ENCODE data around the gene KLF7.

Gene KLF7

DNA sequence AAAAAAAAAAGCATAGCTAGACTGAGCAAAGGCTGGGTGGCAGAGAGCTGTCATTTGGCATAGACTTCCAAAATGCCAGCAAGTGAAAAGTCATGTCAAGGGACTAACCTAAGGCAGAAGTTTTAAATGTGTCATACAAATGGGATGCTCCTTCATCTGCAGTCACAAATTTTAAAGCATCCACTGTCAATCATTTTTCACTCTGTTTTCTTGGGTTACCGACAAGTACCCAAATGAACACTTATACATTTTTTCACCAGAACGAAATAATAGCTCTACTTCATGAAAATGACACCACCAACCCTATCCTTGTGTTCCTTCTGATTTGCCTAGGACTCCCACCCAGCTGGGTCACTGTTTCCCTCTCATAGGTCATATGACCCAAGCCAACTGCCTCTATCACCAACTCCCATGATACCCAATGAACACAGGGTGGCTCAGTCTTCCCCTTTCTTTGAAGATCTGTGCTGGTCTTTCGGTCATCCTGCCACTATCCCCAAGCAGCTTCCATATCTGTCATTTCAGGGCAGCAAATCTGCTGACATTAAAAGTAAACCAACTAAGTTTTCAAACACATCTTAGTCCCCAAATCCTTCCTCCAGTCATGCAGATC is 21.5 kb downstream of the KLF7 start:
- DNase-seq = no peak

DNA sequence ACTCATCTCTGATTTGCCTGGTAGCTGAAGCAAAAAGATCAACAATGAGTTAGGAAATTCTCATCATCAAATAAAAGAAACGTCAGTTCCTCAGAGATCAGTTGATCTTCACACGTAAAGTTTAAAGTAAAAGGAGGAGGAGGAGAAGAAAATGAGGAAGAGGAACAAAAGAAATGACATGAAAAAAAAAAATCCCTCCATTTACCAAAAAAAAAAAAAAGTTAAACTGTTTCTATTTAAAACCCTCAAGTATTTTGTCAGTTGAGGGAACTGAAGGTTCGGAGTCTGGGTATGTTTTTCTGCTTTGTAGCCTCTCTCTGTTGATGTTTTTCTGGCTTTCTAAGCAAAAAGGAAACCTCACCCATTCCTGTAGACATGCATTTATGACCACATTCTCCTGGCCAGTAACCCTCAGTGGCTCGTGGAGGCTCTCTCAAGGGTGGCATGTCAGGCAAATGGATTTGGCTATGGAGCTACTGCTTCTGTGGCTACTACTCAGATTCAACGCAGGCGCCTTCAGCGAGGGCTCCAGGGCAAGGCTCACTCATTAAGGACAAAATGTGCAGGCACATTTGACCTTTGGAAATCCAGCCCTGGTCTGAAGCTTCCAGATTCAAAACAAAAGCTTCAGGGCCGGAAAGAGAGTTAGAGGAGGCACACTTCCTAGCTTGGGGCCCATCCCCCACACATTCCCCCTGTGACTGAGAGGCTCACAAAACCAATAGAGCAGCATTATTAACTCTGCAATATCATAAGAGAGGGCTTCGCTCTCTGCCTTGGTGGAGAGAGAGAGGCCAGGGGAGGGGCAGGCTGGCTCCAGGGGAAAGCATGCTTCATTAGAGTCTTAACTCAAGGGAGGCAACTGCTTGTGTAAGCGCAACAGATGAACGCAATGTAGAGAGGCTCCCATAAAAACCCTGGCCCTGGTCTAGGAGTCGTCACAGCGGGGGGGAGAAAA is 22.3 kb downstream of the KLF7 start:
- DNase-seq = peak; percentile 85

DNA sequence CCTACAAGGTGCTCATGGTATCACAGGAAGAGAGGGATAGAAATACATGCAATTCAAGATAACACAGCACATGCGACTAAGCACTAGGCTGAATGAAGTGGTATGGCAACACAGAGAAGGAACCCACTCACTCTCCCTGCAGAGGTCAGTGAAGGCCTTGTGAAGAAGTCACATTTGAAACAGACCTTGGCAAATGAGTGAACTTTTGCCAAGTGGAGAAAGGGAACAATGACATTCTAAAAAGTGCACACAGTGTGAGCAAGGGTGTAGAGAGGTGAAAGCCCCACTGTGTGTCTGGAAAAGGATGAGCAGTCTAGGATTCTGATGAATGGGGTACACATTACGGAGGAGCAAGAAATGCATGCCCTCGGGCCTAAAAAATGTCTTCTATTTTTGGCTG is 23.3 kb downstream of the KLF7 start:
- no peak for DNase-seq

DNA sequence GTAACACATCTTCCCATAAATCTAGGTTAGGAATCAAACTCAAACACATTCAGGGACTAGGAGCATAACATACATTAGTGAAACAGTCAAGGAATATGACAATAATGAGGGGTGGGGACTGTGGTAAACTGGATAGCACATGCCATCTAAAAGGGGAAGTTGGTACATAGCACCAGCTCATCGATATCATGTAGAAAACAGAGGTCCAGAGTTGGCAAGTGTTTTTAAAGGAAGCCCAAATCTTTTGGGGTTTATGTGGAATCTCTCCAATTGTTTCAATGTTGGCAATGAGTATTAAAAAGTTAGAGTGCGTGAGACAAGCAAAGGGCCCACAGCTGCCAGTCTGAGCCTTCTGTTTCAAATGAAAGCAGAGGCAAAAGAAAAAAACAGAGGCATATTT is 24.4 kb downstream of the KLF7 start:
- no peak for DNase-seq

DNA sequence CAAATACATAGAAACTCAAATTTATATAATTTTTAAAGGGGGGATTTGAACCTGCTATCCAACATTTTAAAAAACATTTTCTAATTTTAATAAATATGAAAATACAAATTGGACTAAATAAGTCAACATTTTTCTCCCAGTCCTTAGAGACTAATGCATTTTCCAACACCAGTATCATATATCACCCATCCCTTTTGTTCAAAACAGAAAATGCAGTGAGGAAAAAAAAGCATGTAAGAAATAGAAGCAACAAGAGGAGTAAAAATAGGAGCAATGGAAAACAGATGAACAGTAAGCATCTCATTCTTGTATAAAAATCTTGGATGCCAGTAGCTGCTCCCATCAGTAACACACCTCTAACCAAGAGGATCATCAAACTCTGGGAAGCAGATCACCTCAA is 25.5 kb downstream of the KLF7 start:
- DNase-seq = no peak

DNA sequence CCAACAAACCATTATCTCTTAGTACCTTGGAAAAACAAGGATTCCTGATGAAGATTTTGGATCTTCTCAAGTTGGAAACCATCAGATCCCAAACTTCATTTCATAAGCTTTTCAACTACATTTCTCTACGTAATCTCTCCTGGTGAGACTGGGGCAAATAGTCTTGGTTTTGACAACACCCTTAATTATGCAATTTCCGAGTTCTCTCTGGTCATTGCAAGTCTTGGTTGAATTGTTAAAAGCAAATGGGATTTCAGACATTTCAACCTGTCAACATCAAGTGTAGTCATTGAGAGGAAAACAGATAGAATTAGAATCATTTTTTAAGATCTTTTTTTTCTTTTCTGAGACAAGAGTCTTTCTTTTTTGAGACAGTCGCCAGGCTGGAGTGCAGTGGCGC is 26.2 kb downstream of the KLF7 start:
- DNase-seq = no peak

DNA sequence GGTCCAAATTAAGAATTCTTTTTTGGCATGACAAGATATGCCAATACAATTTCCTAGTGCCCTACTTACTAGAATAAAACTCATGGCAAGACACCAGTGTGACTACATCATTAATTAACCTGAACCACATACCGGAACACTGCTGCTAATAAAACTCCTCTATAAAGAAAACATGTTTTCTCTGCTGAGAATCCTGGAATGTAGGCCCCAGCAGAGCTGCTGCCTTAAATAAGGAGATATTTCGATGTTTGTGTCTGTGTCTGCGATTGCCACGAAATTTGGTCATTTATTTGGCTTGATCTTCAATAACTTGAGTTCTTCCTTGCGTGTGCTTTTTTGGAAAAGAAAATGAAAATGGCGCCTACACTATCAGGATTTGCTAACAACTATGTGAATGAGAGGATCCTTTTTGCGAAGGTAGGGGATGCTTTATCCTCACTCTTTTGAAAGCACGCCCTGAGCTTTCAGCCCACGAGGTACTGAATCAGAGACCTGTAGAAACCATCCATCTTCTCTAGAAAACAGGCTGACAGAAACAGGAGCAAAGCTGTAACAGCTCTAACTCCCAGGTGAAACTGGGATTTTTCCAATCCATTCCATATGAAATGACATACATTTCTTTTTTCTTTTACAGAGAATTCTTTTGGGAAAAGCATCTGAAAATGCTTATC is 27.0 kb downstream of the KLF7 start:
- no peak for DNase-seq

DNA sequence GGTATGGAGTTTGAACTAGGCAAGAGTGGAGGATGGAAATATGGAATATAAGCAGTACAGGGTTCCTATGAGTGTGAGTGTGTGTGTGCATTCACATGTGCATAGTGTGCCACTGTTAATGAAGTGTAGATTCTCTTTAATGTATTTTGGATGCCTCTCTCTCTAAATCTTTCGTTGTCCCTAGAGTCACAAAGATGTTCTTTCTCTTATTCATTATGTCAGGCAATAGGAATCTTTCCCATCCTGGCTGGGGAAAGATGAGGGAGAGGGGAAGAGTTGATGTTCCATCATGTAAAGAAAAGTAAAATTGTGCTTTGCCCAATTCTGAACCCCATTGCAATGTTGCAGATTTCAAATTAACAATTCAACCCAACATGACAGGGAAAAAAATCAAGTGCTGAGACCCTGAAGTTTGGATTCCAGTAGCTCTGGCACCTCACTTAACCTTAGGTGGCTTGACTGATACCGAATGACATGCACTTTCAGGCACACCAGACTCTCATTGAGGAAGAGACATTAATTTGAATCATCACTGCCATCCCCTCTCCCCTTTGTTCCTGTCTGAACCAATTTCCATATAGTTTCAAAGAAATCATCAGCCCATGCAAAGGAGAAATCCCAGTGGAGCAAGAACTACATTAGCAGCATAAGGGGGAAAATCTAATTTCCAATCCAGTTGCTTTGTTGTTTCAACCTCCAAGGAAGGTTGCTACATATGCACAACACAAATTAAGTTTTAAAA is 28.0 kb downstream of the KLF7 start:
- no peak for DNase-seq

DNA sequence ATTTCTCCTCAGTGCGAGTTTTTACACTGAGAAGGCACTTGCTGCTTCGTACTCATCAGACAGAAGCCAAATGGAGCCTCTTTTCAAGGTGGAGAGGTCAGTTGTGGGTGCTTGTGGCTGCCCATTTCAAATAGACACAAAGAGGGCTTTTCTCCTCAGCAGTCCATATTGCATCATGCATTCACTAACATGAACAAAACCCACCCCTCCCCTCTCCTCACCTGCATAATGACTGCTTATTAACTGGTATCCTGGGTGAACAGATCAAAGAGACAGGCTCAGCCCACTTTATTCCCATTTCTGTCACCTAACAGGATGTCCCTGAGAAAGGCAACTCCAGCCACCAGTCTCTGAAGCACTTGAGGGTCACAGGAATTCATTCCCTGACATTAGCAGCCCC is 28.9 kb downstream of the KLF7 start:
- DNase-seq = no peak

DNA sequence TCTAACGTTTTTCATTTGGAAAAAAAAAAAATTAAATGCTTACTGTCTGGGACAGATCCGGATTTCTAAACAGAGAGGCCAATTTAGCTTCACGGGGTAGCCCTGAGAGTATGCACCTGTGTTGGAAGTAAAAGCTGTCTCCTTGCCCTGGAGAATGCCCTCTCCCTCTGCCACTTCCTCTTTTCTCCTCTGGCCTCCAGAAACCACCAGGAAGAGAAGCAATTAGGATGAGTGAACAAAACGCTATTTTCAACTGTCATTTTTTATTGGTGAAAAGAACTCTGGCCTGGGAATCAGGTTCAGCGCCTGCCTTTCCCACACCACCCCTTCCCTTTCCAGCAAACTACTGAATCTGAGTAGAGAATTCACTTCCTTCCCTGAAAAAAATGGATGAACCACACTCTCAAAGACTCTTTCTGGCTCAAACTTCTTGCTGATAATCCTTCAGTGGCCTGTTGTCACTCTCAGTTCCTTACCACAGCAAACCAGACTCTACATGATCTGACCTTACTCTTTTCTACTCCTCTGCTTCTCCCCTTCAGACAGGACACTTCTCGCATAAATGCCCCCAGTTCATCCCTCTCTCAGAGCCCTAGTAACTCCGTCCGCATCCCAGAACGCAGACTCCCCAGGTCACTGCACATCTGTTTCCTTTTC is 29.8 kb downstream of the KLF7 start:
- no peak for DNase-seq

DNA sequence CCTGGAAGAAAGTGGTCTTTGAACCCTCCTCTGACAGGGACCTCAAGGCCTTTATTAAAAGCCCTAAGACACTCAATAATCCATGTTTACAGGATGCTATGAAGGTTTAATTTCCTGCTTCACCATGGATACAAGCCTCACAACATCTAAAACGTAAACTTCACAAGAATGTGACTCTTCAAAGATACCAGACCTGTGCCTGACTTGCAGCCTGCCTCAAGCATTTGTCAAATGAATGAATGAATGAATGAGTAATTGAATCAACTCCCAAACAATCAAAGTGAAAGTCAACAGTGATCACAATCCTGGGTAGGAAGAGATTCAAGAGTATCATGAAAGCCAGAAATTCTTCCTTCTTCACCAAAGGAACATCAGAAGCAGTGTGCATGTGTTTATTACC is 30.4 kb downstream of the KLF7 start:
- DNase-seq = no peak

DNA sequence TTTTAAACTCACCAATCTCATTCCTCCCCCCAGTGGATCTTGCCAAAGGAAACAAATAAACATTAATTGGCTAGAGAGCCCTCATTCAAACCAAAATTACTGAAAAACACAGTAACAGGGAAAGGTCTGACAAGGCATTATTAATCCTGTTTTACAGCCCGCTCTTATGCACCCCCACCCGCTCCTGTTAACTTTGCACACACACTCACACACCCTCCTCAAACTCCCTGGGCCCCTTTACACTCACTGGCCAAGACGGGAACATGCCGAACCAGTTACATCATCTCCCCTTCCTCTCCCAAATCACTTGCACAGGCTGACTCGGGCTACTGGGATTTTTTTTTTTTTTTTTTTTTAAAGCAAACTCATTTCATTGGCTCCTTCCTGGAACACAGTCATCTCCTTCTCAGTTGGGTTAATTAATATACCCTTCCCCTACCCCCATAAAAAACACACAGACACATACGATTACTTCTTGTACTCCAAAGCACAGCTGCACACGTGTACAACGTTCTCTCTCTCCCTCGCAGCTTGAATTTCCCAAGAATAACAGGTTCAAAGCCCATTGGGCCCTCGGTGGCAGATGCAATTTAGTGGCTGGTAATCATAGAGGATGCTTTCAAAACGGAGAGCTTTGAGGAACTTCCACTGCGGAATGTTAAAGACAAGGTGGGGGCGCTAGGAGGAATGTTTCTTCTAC is 31.8 kb downstream of the KLF7 start:
- no peak for DNase-seq

DNA sequence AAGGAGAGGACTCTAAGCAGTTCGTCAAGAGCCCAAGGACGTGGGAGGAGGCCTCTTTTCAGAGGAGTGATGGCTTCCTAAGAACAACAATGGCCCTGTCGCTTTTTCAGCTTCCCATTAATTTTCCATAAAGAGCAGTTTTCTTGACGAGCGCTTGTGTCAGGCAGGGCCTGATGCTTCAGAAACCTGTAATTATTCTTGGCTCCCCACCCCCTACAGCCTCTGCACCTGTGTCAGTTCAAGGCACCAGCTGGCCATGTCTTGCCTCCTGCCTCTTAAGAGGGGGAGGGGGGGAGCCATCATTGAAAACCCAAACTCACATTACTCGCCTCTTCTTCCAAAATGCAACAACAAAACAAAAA is 32.3 kb downstream of the KLF7 start:
- no peak for DNase-seq

DNA sequence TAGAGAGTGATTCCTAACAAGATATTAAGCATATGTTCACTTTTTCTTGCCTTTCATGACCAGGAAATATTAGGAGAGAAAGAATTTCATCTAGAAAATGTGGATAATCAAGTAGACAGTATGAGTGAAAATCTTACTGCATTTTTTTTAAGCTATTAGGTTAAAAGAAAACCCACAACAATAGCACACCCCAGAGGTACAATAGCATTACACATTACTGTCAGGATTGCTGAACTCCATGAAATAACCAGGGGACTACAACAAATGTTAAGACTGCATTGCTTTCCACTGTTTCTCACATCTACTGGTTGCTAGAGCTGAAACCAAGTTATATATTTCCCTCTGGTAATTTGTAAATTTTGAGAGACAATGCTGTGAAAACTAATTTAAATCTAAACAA is 33.7 kb downstream of the KLF7 start:
- DNase-seq = no peak

DNA sequence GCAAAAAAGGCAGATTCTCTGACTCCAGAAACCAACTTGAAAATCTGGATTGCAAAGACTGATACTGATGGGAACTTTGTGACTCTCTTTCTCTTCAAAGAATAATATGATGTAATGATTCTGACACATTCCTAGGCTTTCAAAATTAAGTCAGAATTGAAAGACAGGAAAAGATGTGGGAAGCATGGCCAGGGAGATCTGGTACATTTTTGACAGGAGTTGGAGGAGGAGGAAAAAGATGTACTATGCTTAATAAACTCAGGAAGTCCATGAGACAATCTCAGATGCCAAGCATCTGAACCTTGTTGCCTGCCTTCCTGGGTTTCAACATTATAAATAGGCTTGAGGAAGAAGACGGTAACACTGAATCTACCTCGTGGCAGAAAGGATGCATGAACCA is 34.2 kb downstream of the KLF7 start:
- no peak for DNase-seq

DNA sequence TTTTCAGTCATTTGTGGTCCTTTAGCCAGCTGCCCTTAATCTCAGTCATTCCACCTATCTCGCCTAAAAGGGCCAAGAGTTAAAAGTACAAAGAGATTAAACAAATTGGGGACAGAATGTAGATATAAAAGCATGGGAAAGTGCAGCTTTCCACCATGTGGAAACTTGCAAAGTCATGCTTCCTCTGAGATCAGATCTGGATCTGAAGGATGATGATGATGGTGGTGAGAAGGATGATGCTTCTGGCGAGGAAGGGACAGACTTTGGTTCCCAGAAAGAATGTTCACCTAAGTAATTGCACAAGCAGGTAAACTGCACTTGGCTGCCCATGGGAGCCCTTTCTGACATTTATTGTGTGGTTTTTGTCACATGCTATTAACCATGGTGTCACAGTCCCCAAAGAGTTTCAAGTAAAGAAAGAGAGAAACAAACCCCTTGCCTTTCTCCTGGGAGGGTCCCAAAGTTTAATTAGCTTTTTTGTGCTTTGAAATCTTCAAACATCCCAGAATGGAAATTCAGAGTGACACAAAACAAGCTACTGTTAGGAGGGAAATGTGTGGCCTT is 34.7 kb downstream of the KLF7 start:
- DNase-seq = no peak

DNA sequence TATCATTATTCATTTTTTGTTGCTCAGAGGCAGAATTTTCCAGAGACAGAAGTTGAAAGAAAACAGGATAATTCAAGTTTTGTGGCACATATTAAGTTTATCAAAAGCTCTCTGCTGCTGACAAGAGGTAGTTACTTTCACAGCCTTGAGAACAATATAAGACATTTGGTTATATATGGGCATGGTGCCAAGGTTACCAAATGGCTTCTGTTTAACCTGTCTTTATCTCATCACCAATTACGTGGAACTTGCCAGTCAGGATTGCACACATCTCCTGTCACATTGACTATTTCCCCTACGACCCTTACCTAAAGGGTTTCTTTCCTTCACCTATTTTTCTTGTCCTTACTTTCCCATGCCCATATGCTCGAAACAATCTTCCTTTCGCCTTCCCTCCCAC is 35.9 kb downstream of the KLF7 start:
- DNase-seq = no peak

DNA sequence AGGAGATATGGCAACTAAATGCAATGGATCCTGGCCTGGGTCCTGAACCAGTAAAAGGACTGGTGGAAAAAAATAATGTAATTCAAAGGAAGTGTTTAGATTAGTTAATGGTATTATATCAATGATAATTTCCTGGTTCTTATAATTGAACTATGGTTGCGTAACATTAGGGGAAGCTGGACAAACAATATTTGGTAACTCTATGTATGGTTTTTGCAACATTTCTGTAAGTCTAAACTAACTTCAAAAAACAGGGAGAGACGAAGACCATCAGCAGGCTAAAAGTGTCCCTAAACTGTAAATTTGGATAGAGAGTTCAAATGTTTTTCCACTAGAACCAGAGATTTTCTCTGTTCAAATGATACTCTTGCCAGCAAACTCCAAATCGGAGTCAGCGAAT is 36.9 kb downstream of the KLF7 start:
- no peak for DNase-seq

DNA sequence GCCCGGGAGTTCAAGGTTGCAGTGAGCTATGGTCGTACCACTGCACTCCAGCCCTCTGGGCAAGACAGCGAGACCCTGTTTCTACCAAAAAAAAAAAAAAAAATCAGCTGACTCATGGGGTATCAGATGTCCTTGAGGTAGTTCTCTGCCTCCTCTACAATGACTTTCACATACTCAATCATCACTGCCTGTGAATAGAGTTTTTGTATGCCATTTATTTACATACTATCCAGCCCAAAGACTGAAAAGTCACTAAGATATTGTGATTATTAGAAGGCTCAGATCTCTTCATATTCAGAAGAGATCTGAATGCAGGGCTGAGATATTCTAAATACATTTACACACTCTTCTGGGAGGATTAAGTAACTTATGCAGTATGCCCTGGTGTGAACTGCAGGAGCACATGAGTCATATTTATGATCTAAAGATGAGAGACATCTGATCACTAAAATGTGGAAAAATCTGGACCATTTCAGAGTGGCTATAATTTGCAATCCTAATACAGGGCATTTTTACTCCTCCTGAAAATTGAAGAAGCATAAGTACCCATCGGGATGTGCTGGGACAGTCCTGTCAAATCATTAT is 38.9 kb downstream of the KLF7 start:
- no peak for DNase-seq

DNA sequence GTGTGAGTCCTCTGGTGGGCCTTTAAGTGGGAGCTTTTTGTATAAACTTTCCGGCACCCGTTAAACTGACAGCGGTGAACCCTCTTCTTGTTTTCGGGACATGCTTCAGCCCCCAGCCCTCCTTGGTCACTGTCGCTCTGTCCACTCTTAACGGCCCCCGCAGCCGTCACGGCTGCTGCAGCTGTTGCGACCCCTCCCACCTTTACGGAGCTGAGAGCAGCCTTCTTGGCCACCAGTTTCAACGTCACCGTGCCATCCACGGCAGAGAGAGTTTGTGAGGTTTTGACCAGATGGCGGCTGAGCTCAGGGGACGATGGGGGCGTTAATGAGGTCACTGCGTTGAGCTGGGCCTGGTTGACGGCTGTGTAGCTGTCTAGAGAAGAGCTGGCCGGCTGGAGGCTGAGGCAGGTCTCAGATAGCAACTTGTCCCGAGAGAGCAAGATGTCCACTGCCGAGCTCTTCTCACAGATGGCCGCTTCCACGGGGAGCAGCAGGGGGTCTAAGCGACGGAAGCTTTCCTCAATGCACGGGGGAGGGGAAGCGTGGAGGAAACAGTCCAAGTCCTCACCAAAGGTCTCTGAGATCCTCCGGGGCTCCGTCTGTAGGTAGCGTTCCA is 41.9 kb downstream of the KLF7 start:
- DNase-seq = no peak

DNA sequence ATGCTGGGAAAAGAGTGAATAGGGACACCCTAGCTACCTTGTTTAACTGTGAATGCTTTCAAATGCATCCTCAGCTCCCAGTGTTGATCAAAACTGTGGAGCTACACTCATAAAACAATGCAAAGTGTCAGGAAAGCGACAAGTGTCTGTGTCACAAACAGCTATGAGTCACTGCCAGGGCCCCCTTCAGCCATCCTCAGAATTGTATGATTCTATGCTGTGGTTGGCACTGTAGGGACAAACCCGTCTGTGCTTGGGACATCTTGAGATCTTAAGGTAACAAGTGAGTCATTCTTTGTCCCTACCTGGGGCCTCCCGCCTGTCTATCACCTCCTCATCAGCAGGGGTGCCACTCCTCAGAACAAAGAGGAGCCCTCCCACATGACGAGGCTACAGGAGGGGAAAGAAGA is 42.4 kb downstream of the KLF7 start:
- DNase-seq = no peak

Data from KG1 (cell line).